ENCODE data around the gene MTRF1. TPM values are rescaled to one million over a fixed set of nuclear protein-coding genes. Genes with fewer than 3 reads are reported as not detected.

The MTRF1 gene
- total and polyA plus RNA-seq, 9 of the 15 experiments (the other 6 are each of a cell fraction or from before 2014, with no cell fraction given) = 12.5 to 33.7 (median 20.1) TPM

- TF ChIP-seq AFF1 (IDR thresholded peaks at IDR 0.05; ENCODE audit: low read depth in 1 of 2, partially characterized antibody in 2 of 2) (peak; percentile 67 to 98), CCNT2 (IDR thresholded peaks at IDR 0.05; ENCODE audit: borderline replicate concordance, extremely low read depth, insufficient read length, low read depth, low read length) (peak; percentile 55), MBD1 (CRISPR knock-in tag; IDR thresholded peaks at IDR 0.05) (no peak), MAFG (tag; conservative IDR thresholded peaks at IDR 0.05) (no peak), TAF1 (IDR thresholded peaks at IDR 0.05; ENCODE audit: control insufficient read depth, extremely low read depth, insufficient read depth, low read length, severe bottlenecking) (no peak), MAFF (IDR thresholded peaks at IDR 0.05; ENCODE audit: low read length) (no peak), MAZ (CRISPR knock-in tag; conservative IDR thresholded peaks at IDR 0.05 in 1 of 2, IDR thresholded peaks at IDR 0.05 in 1 of 2) (peak; percentile 84 to 85), USF1 (CRISPR knock-in tag; IDR thresholded peaks at IDR 0.05) (no peak), ZBTB1 (CRISPR knock-in tag; IDR thresholded peaks at IDR 0.05; ENCODE audit: borderline replicate concordance, low read depth) (peak; percentile 54; the same call in 1 of the 2 replicates), HCFC1 (IDR thresholded peaks at IDR 0.05; ENCODE audit: low read depth, low read length) (peak; percentile 98)
- TF ChIP-seq, protein P1, sequence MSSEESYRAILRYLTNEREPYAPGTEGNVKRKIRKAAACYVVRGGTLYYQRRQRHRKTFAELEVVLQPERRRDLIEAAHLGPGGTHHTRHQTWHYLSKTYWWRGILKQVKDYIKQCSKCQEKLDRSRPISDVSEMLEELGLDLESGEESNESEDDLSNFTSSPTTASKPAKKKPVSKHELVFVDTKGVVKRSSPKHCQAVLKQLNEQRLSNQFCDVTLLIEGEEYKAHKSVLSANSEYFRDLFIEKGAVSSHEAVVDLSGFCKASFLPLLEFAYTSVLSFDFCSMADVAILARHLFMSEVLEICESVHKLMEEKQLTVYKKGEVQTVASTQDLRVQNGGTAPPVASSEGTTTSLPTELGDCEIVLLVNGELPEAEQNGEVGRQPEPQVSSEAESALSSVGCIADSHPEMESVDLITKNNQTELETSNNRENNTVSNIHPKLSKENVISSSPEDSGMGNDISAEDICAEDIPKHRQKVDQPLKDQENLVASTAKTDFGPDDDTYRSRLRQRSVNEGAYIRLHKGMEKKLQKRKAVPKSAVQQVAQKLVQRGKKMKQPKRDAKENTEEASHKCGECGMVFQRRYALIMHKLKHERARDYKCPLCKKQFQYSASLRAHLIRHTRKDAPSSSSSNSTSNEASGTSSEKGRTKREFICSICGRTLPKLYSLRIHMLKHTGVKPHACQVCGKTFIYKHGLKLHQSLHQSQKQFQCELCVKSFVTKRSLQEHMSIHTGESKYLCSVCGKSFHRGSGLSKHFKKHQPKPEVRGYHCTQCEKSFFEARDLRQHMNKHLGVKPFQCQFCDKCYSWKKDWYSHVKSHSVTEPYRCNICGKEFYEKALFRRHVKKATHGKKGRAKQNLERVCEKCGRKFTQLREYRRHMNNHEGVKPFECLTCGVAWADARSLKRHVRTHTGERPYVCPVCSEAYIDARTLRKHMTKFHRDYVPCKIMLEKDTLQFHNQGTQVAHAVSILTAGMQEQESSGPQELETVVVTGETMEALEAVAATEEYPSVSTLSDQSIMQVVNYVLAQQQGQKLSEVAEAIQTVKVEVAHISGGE (CRISPR knock-in tag; IDR thresholded peaks at IDR 0.05) = peak in 1 of 3 experiments; percentile 70; a peak in 1 of 6 replicates
- TF ChIP-seq, protein P2, sequence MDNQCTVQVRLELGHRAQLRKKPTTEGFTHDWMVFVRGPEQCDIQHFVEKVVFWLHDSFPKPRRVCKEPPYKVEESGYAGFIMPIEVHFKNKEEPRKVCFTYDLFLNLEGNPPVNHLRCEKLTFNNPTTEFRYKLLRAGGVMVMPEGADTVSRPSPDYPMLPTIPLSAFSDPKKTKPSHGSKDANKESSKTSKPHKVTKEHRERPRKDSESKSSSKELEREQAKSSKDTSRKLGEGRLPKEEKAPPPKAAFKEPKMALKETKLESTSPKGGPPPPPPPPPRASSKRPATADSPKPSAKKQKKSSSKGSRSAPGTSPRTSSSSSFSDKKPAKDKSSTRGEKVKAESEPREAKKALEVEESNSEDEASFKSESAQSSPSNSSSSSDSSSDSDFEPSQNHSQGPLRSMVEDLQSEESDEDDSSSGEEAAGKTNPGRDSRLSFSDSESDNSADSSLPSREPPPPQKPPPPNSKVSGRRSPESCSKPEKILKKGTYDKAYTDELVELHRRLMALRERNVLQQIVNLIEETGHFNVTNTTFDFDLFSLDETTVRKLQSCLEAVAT (IDR thresholded peaks at IDR 0.05) = no peak
Observed at GRCh38 chr13:41193919-41194824, 69.2 kb downstream of the MTRF1 start, which contains the start of gene KBTBD7 (continued).
